K562 (cell line): ENCODE data around the gene PIAS3. TPM values are rescaled to one million over a fixed set of nuclear protein-coding genes. Genes with fewer than 3 reads are reported as not detected.

ENCODE experiments used
- CREB5 ChIP-seq: fragments of 250-450 bp; sonication (Bioruptor Pico); IDR thresholded peaks from 2 replicates; pipeline ENCODE4 v1.5.0; 2020; ENCODE audit warnings: mild to moderate bottlenecking
- DDX20 ChIP-seq: fragments of 450-650 bp; IDR thresholded peaks from 2 replicates; pipeline ENCODE4 v1.6.1; 2016; ENCODE audit warnings: missing genetic modification characterization, low read depth, mild to moderate bottlenecking, missing compliant biosample characterization, moderate library complexity
- EZH2 ChIP-seq: IDR thresholded peaks from 2 replicates; pipeline ENCODE4 v1.6.1; 2012; ENCODE audit warnings: low read depth, mild to moderate bottlenecking, inconsistent platforms, low read length, borderline replicate concordance
- FOS ChIP-seq: IDR thresholded peaks from 3 replicates; pipeline ENCODE4 v1.6.1; 2011; ENCODE audit not compliant: insufficient read length; ENCODE audit errors: extremely low read depth
- FOXK1 ChIP-seq: sonication (generic); formaldehyde crosslinking; IDR thresholded peaks from 2 replicates; pipeline ENCODE4 v1.8.0; 2022; ENCODE audit warnings: missing genetic modification reagents, mild to moderate bottlenecking, borderline replicate concordance
- HMGN3 ChIP-seq: IDR thresholded peaks from 2 replicates; pipeline ENCODE4 v1.6.1; 2011; ENCODE audit warnings: borderline replicate concordance, low read depth, mild to moderate bottlenecking, mixed read lengths, low read length; ENCODE audit not compliant: insufficient read length; ENCODE audit errors: extremely low read depth
- JUN ChIP-seq, 2 experiments: sonication (generic) in 1 of 2; formaldehyde crosslinking in 1 of 2; IDR thresholded peaks; 2 replicates each; pipeline versions ENCODE4 v1.6.1 to v1.8.0; 2012 to 2022; ENCODE audit warnings: borderline replicate concordance in 2 of 2, mild to moderate bottlenecking in 2 of 2, improper control_type of control experiment in 1 of 2, low read depth in 1 of 2, low read length in 1 of 2, missing genetic modification reagents in 1 of 2
- MCM5 ChIP-seq: fragments of 450-650 bp; IDR thresholded peaks from 2 replicates; pipeline ENCODE4 v1.6.1; 2016; ENCODE audit warnings: low read depth
- MLLT1 ChIP-seq, 2 experiments: fragments of 450-650 bp; IDR thresholded peaks; 2 replicates each; pipeline ENCODE4 v1.6.1; 2016
- MTF1 ChIP-seq: fragments of 250-450 bp; sonication (Bioruptor Pico); IDR thresholded peaks from 2 replicates; pipeline ENCODE4 v1.9.0; 2021; ENCODE audit warnings: moderate library complexity, mild to moderate bottlenecking, inconsistent platforms, borderline replicate concordance
- NBN ChIP-seq: fragments of 450-650 bp; IDR thresholded peaks from 2 replicates; pipeline ENCODE4 v1.6.1; 2016; ENCODE audit warnings: low read depth, mild to moderate bottlenecking
- SOX6 ChIP-seq: fragments of 450-650 bp; IDR thresholded peaks from 2 replicates; pipeline ENCODE4 v1.6.1; 2014; ENCODE audit warnings: mild to moderate bottlenecking
- WHSC1 ChIP-seq: IDR thresholded peaks from one replicate; pipeline ENCODE4 v1.6.1; 2012; ENCODE audit warnings: low read length, control low read depth, inconsistent platforms
- ZBTB2 ChIP-seq: fragments of 450-650 bp; IDR thresholded peaks from 2 replicates; pipeline ENCODE4 v1.6.1; 2016; ENCODE audit warnings: antibody characterized with exemption
- ZNF165 ChIP-seq: fragments of 250-450 bp; sonication (Bioruptor Pico); IDR thresholded peaks from 2 replicates; pipeline ENCODE4 v1.4.0; 2020; ENCODE audit warnings: borderline replicate concordance
- ZNF212 ChIP-seq: fragments of 450-650 bp; formaldehyde crosslinking; IDR thresholded peaks from 2 replicates; pipeline ENCODE4 v1.4.0; 2020; ENCODE audit warnings: mild to moderate bottlenecking
- ZNF3 ChIP-seq: fragments of 250-450 bp; sonication (Bioruptor Pico); IDR thresholded peaks from 2 replicates; pipeline ENCODE4 v1.5.0; 2021; ENCODE audit warnings: mild to moderate bottlenecking, moderate library complexity
- ZNF75A ChIP-seq: fragments of 450-650 bp; formaldehyde crosslinking; IDR thresholded peaks from 2 replicates; pipeline ENCODE4 v1.4.0; 2020; ENCODE audit warnings: mild to moderate bottlenecking
- polyA plus RNA-seq, 8 experiments: library from polyadenylated mRNA; depleted of rRNA in 4 of 8; stranded (reverse) in 5 of 8; unstranded in 3 of 8; fragments of >200 nt; fragmentation: Nextera tagmentation in 2 of 8; fragmentation: Illumina TruSeq in 1 of 8; extraction: Ambion mirVana in 2 of 8; extraction: Trizol in 1 of 8; gene quantifications; 2 replicates each; pipeline versions ENCODE4 v1.2.1 to v1.2.3, GENCODE V29; 2011 to 2014; ENCODE audit warnings: inconsistent platforms in 1 of 8, missing spikeins in 1 of 8
- total RNA-seq, 7 experiments: library from RNA; depleted of rRNA in 6 of 7; stranded (reverse); fragments of >200 nt in 6 of 7; fragmentation: Illumina TruSeq in 2 of 7; extraction: Trizol in 2 of 7; gene quantifications; 2 replicates each; pipeline versions ENCODE4 v1.2.1 to v1.2.3, GENCODE V29; 2011 to 2021; ENCODE audit warnings: low replicate concordance in 1 of 7
- TF ChIP-seq, protein P1 (sequence below): fragments of 450-650 bp; IDR thresholded peaks from 2 replicates; pipeline ENCODE4 v1.6.1; 2018; ENCODE audit not compliant: partially characterized antibody

Gene PIAS3
- total and polyA plus RNA-seq, 9 of the 15 experiments (the other 6 are each of a cell fraction or from before 2014, with no cell fraction given): 1.1 to 25.6 (median 7.9) TPM

- TF ChIP-seq, protein P1, sequence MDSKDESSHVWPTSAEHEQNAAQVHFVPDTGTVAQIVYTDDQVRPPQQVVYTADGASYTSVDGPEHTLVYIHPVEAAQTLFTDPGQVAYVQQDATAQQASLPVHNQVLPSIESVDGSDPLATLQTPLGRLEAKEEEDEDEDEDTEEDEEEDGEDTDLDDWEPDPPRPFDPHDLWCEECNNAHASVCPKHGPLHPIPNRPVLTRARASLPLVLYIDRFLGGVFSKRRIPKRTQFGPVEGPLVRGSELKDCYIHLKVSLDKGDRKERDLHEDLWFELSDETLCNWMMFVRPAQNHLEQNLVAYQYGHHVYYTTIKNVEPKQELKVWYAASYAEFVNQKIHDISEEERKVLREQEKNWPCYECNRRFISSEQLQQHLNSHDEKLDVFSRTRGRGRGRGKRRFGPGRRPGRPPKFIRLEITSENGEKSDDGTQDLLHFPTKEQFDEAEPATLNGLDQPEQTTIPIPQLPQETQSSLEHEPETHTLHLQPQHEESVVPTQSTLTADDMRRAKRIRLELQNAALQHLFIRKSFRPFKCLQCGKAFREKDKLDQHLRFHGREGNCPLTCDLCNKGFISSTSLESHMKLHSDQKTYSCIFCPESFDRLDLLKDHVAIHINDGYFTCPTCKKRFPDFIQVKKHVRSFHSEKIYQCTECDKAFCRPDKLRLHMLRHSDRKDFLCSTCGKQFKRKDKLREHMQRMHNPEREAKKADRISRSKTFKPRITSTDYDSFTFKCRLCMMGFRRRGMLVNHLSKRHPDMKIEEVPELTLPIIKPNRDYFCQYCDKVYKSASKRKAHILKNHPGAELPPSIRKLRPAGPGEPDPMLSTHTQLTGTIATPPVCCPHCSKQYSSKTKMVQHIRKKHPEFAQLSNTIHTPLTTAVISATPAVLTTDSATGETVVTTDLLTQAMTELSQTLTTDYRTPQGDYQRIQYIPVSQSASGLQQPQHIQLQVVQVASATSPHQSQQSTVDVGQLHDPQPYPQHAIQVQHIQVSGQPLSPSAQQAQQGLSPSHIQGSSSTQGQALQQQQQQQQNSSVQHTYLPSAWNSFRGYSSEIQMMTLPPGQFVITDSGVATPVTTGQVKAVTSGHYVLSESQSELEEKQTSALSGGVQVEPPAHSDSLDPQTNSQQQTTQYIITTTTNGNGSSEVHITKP: no peak
- TF ChIP-seq FOXK1 (CRISPR knock-in tag) (no peak), ZBTB2 (peak; percentile 38; the same call in 1 of the 2 replicates), WHSC1 (no peak), CREB5 (CRISPR knock-in tag) (no peak), ZNF75A (CRISPR knock-in tag) (no peak), ZNF212 (CRISPR knock-in tag) (no peak), MLLT1 (IDR thresholded peaks at IDR 0.05) (peak in 1 of 2 experiments; percentile 9; a peak in 1 of 4 replicates), FOS (no peak), MTF1 (0 out of 2 replicates have a peak, but pooled peaks have one; percentile 13), EZH2 (no peak), ZNF3 (CRISPR knock-in tag) (no peak), SOX6 (0 out of 2 replicates have a peak, but pooled peaks have one; percentile 5), DDX20 (no peak), JUN (IDR thresholded peaks at IDR 0.05; ENCODE audit: borderline replicate concordance, low read depth, low read length) (peak; percentile 24; the same call in 1 of the 2 replicates), JUN (CRISPR knock-in tag; IDR thresholded peaks at IDR 0.05; ENCODE audit: borderline replicate concordance) (no peak), ZNF165 (CRISPR knock-in tag) (no peak), MCM5 (no peak), NBN (no peak), HMGN3 (no peak)
These were observed 33.0 kb upstream of the PIAS3 start (continued) for GRCh38 chr1:145891587-145892485.
